ENCODE measurements around the gene SLC17A7.

GRCh38 chr19:49427855-49428546 is 13.3 kb downstream of the SLC17A7 start:
- no peak for TF ChIP-seq POLR2AphosphoS5 (IDR thresholded peaks at IDR 0.05)
- no peak for TF ChIP-seq POLR2A (IDR thresholded peaks at IDR 0.05)
- TF ChIP-seq CTCF (IDR thresholded peaks at IDR 0.05), result no peak
